KOPT-K1 (cell line): ENCODE data around the gene CYB5A.

ENCODE experiments used
- H3K27ac ChIP-seq: fragments of 200-600 bp; sonication (generic); 2 replicates; pipeline ENCODE4 v1.5.1; 2016; ENCODE audit warnings: antibody characterized with exemption, mild to moderate bottlenecking, low read depth, low read length; ENCODE audit not compliant: poor library complexity, severe bottlenecking
- H3K36me3 ChIP-seq: fragments of 200-600 bp; sonication (generic); 2 replicates; pipeline ENCODE4 v1.5.1; 2017; ENCODE audit warnings: antibody characterized with exemption, mild to moderate bottlenecking, low read length, moderate library complexity; ENCODE audit not compliant: insufficient read depth
- H3K9me3 ChIP-seq: fragments of 200-600 bp; sonication (generic); 2 replicates; pipeline ENCODE4 v1.5.1; 2017; ENCODE audit warnings: antibody characterized with exemption, low read length, mild to moderate bottlenecking; ENCODE audit not compliant: insufficient read depth, poor library complexity, severe bottlenecking

The CYB5A gene

DNA sequence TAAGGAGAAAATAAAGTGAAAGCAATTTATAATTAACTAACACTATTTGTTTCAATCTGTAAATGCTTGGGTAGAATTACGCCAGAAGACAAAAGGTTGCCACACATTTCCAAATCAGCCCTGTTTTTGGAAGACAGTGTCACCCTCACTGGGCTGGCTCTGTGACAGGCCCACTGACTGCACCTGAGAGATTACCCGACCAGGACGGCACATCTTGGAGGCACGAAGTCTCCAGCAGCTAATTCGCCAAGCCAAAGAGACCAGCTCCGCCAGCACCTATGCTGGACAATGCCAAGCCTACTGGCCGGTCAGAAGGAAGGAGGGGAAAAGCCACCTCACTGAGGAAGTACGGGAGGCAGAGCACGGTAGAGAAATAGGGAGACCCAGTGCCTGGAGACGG is 61.9 kb downstream of the CYB5A start:
- H3K9me3 ChIP-seq, result no peaks in the 10 kb centered on the region
- H3K36me3 ChIP-seq, result no peaks in the 10 kb centered on the region
- H3K27ac ChIP-seq, result no peak overlapping the region

DNA sequence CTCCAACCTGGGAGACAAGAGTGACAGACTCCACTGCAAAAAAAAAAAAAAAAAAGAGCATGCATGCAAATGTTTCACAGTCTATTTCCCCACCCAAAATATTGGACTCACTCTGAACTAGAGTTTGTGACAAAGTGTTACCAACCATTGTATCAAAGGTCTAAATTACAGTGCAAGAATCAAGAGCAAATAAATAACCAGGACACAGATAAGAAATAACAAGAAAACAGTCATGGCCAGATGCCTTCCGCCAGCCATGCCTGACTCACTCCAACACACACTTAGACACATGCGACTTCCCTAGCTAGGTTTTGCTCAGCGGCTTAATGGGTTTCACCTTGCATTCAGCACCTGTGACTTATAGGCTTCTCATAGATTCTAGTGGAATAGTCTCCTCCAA is 62.8 kb downstream of the CYB5A start:
- Histone ChIP-seq H3K9me3 (no peaks in the 10 kb centered on the region), H3K27ac (no peak overlapping the region)

DNA sequence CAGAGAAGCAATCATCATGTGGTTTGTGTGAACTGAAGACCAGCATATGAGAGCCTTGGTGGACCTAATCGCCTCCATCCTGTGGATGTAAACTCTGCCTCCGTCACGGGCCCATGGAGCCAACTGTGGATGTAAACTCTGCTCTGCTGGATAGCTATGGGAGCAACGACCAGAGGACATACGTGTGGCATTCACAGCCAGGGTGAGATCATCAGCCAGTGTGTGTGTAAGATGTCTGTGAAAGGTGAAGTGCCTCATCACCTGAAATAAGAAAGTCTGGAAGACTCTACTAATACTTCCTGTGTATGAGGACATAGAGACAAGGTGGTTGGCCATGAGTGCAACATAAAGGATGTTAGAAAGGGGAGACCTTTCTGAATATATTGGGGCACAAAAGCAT is 63.5 kb downstream of the CYB5A start:
- Histone ChIP-seq H3K36me3 (no peaks in the 10 kb centered on the region), H3K27ac (no peak overlapping the region), H3K9me3 (no peaks in the 10 kb centered on the region)

More for the DNA sequence above, 62.8 kb downstream of the CYB5A start:
- H3K36me3 ChIP-seq, result no peaks in the 10 kb centered on the region

DNA sequence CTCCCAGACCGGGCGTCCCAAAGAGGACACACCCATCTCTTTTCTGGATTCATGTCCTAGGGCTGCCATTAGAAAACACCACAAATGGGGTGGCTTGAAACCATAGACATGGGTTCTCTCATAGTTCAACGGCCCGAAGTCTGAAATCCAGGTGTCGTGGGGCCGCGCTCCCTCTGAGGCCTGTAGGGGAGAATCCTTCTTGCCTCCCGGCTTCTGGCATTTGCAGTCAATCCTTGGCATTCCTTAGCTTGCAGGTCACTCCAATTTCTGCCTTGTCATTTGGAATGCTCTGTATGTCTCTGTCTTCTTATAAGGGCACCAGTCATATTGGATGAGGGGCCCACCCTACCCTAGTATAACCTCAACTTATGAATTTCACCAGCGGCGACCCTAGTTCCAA is 65.1 kb downstream of the CYB5A start:
- no peaks in the 10 kb centered on the region for H3K9me3 ChIP-seq
- H3K27ac ChIP-seq, result no peak overlapping the region

DNA sequence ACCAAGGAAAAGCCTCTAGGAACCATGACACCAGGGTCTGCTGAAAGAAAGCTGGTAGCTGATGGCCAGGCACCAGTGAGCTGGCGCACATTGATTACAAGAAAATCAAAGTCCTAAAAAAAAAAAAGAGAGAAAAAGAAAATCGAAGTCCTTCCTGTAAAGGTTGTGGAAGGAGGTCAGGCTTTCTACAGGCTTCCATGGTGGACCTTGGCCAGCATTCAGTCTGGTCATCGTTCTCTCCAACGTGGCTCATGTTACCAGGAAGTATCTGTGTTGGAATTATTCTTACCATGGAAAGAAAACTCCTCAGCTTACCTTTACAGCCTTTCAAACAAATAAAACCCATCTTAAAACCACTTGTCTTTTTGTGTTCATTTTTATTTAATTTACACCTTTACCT is 65.6 kb downstream of the CYB5A start:
- Histone ChIP-seq H3K36me3 (no peaks in the 10 kb centered on the region), H3K27ac (no peak overlapping the region), H3K9me3 (no peaks in the 10 kb centered on the region)

More for the DNA sequence above, 65.1 kb downstream of the CYB5A start:
- no peaks in the 10 kb centered on the region for H3K36me3 ChIP-seq

DNA sequence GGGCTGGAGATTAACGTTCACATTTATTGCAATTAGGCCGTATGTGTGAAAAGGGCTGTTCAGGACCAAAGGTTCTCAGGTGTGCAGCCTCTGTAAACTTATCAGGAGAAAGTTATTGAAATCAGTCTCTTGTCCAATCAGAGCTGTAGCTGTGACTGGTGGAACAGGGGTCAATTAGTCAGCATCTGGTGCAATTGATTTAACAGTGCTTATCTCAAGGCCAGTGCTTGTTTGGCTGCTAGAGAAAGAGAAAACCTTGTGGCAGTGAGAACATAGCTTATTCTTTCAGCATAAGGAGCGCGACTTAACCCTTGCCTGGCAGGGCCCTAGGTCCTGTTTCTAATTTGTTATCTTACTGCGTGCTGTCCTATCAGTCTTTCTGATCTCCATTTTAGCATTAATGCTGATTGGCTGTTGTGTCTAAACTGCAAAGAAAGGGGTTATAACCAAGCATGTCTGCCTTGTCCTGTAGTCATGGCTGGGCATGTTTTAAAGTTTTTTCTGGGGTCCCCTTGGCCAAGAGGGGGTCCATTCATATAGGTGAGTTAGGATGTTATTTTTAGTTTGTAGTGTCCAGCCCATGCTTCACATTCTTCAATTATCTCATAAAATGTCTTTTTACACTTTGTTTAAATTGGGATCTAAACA is 66.4 kb downstream of the CYB5A start:
- H3K36me3 ChIP-seq, result no peaks in the 10 kb centered on the region
- H3K27ac ChIP-seq, result no peak overlapping the region
- H3K9me3 ChIP-seq, result no peaks in the 10 kb centered on the region

DNA sequence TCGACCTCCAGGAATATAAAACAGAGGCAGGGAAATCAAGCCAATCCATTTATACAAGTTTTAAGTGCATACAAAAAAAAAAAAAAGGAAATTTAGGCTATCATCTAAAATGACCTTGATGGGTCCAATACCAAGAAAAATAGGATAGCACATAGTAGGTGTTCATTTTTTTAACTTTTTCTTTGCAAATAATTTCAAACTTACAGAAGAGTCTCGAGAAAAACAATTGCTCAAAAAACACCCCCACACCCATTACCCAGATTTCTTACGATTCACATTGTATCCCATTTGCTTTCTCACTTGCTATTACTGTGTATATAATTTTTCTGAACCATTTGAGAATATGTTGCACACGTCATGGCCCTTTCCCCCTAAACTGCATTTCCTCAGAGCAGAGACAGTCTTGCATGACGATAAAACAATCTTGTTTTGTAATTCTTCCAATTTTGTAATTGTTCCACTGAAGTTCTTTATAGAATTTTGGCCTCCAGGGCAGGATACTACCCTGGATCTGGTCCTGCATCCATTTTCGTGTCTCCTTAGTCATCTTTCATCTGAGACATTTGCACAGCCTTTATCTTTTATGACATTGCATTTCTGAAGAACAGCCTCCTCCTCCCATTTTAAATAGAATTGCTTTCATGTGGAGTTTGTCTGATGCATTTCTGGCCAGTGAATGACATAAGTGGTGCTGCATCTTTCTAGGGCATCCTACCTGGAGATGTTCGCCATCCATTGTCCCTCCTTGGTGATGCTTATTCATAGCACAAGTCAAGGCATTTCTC is 68.9 kb downstream of the CYB5A start:
- Histone ChIP-seq H3K36me3 (no peaks in the 10 kb centered on the region), H3K9me3 (no peaks in the 10 kb centered on the region), H3K27ac (no peak overlapping the region)

DNA sequence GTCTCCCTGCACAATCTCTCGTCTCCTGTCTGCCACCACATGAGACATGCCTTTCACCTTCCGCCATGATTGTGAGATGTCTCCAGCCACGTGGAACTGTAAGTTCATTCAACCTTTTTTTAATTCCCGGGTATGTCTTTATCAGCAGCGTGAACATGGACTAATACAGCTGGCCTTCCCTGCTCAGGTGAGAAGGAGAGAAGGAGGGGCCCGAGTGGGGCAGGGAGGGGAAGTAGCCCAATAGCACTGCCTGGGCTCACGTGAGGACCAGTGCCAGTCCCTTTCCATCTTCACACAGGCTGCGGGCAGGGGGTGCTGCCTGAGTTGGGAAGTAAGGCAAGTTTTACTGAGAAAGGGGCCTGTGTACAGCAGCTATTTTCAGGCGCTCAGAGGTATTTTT is 70.7 kb downstream of the CYB5A start:
- Histone ChIP-seq H3K27ac (no peak overlapping the region), H3K36me3 (no peaks in the 10 kb centered on the region), H3K9me3 (no peaks in the 10 kb centered on the region)

DNA sequence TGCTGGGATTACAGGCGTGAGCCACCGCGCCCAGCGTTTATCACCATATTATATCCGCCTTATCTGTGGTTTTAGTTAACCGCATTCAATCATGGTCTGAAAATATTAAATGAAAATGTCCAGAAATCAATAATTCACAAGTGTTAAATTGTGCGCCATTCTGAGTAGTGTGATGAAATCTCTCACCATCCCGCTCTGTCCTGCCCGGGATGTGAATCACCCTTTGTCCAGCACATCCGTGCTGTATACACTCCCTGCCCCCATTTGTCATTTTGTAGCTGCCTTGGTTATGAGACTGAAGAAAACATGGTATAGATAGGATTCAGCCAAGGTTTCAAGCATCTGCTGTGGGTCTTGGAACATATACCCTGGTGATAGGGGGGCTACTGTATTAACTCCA is 72.7 kb downstream of the CYB5A start:
- H3K36me3 ChIP-seq, result no peaks in the 10 kb centered on the region
- H3K27ac ChIP-seq, result no peak overlapping the region
- no peaks in the 10 kb centered on the region for H3K9me3 ChIP-seq

DNA sequence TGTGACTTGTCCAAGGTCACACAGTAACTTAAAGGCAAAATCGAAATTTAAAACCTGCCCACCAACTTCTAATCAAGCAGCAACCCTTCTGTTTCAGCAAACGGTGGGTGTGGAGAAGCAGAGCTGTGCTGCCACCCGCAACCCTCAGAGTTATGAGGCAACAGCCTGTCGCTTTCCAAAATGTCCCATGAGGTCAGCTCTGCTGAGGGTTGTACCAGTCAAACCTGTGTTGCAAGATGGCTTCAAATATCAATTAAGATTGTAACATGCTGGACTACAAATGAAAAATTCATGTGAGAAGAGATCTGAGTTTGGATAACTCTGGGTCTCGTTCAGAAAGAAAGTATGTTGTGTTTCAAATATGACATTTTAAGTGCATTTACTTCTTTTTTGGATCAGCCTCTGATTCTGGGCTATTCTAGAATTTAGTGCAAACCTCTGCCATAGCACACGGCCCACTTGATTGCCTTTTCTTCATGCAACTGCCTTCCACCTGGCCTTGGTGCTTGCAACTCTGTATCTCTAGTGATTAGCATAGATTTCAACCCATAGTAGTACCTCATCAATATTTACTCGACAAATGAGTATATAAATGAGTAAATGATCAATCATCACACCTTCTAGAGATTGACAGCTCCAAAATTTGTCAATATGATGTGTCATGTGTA is 74.2 kb downstream of the CYB5A start:
- Histone ChIP-seq H3K27ac (no peak overlapping the region), H3K36me3 (no peaks in the 10 kb centered on the region), H3K9me3 (no peaks in the 10 kb centered on the region)

DNA sequence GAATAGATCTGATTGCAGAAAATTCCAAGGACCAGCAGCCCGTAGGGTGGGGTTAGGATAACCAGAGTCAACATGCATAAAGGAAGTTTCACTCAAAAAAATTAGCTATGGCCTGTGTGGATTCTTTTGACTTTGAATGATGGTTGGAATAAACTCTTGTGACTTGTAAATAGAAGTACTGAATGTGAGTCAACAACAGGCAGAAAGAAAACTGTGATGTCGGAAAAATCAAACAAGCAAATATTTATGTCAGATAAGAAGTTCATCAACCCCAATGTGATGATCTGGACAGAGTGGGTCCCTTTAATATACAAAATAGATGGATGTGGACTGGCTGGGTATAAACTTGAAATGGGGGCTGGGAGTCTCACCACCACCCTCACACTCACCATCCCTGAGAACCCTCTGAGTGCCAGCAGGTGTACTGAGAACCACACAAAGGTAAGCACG is 75.1 kb downstream of the CYB5A start:
- H3K9me3 ChIP-seq, result no peaks in the 10 kb centered on the region

DNA sequence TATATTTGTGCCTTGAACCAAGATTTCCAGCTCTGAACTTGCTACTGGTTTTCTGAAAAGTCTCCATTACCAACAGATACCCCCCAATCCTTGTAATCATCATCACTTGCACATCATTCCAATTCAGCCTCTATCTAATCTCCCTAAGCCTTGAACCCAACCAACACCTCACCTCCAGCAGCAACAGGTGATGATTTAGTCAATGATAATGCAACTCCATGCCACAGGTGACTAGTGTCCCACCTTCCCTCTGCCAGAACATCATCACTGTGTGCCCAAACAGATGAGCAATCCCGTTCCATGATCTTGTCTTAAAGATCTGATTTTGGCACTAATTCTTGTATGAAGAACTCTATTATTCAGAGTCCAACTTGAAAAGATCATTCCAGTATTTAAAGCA is 75.9 kb downstream of the CYB5A start:
- Histone ChIP-seq H3K36me3 (no peaks in the 10 kb centered on the region), H3K27ac (no peak overlapping the region), H3K9me3 (no peaks in the 10 kb centered on the region)

More for the DNA sequence above, 75.1 kb downstream of the CYB5A start:
- Histone ChIP-seq H3K27ac (no peak overlapping the region), H3K36me3 (no peaks in the 10 kb centered on the region)

DNA sequence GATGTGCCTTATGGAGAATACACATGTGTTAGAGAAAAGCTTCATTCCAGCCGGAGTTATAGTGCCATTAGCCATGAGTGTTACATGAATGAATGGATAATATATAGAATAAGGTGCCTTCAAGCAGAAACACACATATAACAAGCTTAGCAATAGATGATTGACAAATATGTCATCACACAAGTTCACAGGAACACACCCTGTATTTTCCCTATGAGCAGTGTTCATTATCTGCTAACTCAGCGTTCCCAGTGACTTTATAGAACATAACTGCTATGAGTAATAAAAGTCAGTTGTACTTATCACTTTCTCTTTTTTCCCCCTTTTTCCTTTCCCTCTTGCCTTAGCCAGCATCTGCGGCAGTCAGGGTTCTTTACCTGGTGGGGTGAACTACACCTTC is 78.3 kb downstream of the CYB5A start:
- Histone ChIP-seq H3K27ac (no peak overlapping the region), H3K36me3 (no peaks in the 10 kb centered on the region), H3K9me3 (no peaks in the 10 kb centered on the region)

DNA sequence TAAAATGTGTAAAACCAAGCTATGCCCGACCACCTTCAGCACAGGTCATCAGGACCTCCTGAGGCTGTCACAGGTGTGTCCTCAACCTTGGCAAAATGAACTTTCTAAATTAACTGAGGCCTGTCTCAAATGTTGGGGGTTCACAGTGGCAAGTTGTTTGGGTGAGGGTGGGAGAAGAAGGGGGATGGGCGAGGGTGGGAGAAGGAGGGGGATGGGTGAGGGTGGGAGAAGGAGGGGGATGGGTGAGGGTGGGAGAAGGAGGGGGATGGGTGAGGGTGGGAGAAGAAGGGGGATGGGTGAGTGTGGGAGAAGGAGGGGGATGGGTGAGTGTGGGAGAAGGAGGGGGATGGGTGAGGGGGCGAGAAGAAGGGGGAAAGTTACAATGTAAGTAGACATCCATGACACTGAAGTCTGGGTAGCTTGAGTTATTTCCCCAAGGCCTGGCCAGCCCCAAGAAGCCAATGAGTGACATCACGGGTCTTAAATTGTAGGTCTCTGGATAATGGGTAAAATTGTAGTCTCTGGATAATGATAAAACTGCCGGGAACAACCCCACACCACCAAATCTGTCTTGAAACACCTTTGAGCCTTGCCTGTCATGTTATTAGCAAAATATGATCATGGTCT is 87.1 kb downstream of the CYB5A start:
- H3K36me3 ChIP-seq, result no peaks in the 10 kb centered on the region
- H3K9me3 ChIP-seq, result no peaks in the 10 kb centered on the region
- no peak overlapping the region for H3K27ac ChIP-seq

DNA sequence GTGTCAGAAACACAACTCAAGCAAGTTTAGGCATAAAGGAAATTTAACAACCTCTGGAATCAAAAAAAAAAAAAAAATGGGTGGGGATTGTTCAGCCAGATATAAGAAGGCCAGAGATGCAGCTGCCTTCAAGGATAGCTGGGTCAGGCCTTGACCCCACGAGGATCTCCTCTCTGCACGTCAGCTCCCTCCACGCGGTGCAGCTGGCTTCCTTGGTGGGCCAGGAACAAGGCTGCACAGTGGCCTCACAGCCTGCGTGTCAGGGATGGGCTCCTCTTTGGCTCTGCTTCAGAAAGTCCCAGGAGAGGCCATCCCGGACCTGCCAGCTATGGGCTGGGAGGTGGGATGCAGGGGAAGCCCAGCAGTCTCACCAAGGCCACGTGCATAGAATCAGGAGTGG is 88.0 kb downstream of the CYB5A start:
- Histone ChIP-seq H3K9me3 (no peaks in the 10 kb centered on the region), H3K36me3 (no peaks in the 10 kb centered on the region), H3K27ac (no peak overlapping the region)
